ENCODE measurements around the gene MYCN.
"Not testable (repeated sequence)": the region's sequence is repeated elsewhere in the genome, so short reads cannot be mapped to it uniquely, and the experiment has no call there.

DNA sequence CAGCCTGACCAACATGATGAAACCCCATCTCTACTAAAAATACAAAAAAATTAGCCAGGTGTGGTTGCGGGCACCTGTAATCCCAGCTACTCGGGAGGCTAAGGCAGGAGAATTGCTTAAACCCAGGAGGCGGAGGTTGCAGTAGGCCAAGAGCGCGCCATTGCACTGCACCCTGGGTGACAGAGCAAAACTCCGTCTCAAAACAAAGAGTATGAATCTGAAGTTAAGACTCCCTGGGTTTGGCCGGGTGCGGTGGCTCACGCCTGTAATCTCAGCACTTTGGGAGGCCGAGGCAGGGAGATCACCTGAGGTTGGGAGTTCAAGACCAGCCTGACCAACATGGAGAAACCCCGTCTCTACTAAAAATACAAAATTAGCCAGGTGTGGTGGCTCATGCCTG lies 11.6 kb downstream of the MYCN start:
- TF ChIP-seq CTCF (conservative IDR thresholded peaks at IDR 0.05; ENCODE audit: low read depth, low read length); RAD21 (IDR thresholded peaks at IDR 0.05; ENCODE audit: low read length); MAFK (IDR thresholded peaks at IDR 0.05; ENCODE audit: low read depth, low read length): not testable (repeated sequence)
